ENCODE measurements around the gene CAMKMT.
"Not testable (repeated sequence)": the region's sequence is repeated elsewhere in the genome, so short reads cannot be mapped to it uniquely, and the experiment has no call there.

Gene CAMKMT

GRCh38 chr2:44559108-44559507 is 197.4 kb downstream of the CAMKMT start:
- DNase-seq, result no peak

- DNase-seq, result peak; percentile 18
These were observed 198.6 kb downstream of the CAMKMT start for GRCh38 chr2:44560352-44560751.

GRCh38 chr2:44560941-44561340 is 199.2 kb downstream of the CAMKMT start:
- no peak for DNase-seq

GRCh38 chr2:44562737-44563136 is 201.0 kb downstream of the CAMKMT start:
- DNase-seq, result peak; percentile 14

GRCh38 chr2:44564752-44565151 is 203.0 kb downstream of the CAMKMT start:
- no peak for DNase-seq

- no peak for DNase-seq
These were observed 204.3 kb downstream of the CAMKMT start for GRCh38 chr2:44566059-44566458.

GRCh38 chr2:44569491-44569890 is 207.7 kb downstream of the CAMKMT start:
- no peak for DNase-seq

- DNase-seq, result no peak
These were observed 208.5 kb downstream of the CAMKMT start for GRCh38 chr2:44570271-44570670.

- DNase-seq, result no peak
These were observed 209.0 kb downstream of the CAMKMT start for GRCh38 chr2:44570777-44571176.

- DNase-seq, result no peak
These were observed 210.6 kb downstream of the CAMKMT start for GRCh38 chr2:44572196-44572900.

GRCh38 chr2:44573996-44574395 is 212.2 kb downstream of the CAMKMT start:
- DNase-seq, result no peak

- DNase-seq, result no peak
These were observed 216.8 kb downstream of the CAMKMT start for GRCh38 chr2:44578471-44579093.

- DNase-seq, result no peak
These were observed 217.5 kb downstream of the CAMKMT start for GRCh38 chr2:44579115-44579836.

GRCh38 chr2:44579837-44580230 is 218.1 kb downstream of the CAMKMT start:
- no peak for DNase-seq

- no peak for DNase-seq
These were observed 219.2 kb downstream of the CAMKMT start for GRCh38 chr2:44580875-44581515.

- DNase-seq, result no peak
These were observed 220.7 kb downstream of the CAMKMT start for GRCh38 chr2:44582363-44583008.

GRCh38 chr2:44595615-44596014 is 233.9 kb downstream of the CAMKMT start:
- DNase-seq, result not testable (repeated sequence)

- DNase-seq, result no peak
These were observed 235.0 kb downstream of the CAMKMT start for GRCh38 chr2:44596537-44597320.

- DNase-seq, result no peak
These were observed 236.8 kb downstream of the CAMKMT start for GRCh38 chr2:44598330-44599119.

GRCh38 chr2:44599130-44599529 is 237.4 kb downstream of the CAMKMT start:
- DNase-seq, result no peak

GRCh38 chr2:44602446-44602845 is 240.7 kb downstream of the CAMKMT start:
- no peak for DNase-seq
